ENCODE data around the gene RHPN2.

Gene RHPN2

GRCh38 chr19:33098055-33098534 is 33.4 kb upstream of the RHPN2 start:
- Histone ChIP-seq H3K27ac (replicated peaks) (no peak overlapping the region), H3K4me3 (replicated peaks; ENCODE audit: insufficient read depth, low read length) (no peak overlapping the region), H3K27me3 (ENCODE audit: insufficient read depth, poor library complexity, severe bottlenecking) (no peaks in the 10 kb centered on the region)
- TF ChIP-seq CTCF (IDR thresholded peaks at IDR 0.05; ENCODE audit: insufficient read depth, low read length) (no peak), GABPA (IDR thresholded peaks at IDR 0.05; ENCODE audit: low read depth) (no peak), REST (IDR thresholded peaks at IDR 0.05; ENCODE audit: insufficient replicate concordance, low read depth) (no peak), POLR2AphosphoS5 (IDR thresholded peaks at IDR 0.05; ENCODE audit: low read depth) (no peak), SPI1 (IDR thresholded peaks at IDR 0.05; ENCODE audit: borderline replicate concordance, low read depth) (no peak)
- no peak for DNase-seq (ENCODE audit: low read depth in 1 of 2, low spot score in 1 of 2)

- Histone ChIP-seq H3K4me3 (replicated peaks; ENCODE audit: insufficient read depth, low read length) (no peak overlapping the region), H3K27me3 (ENCODE audit: insufficient read depth, poor library complexity, severe bottlenecking) (no peaks in the 10 kb centered on the region), H3K27ac (replicated peaks) (no peak overlapping the region)
- no peak for DNase-seq (ENCODE audit: low read depth in 1 of 2, low spot score in 1 of 2)
- no peak for TF ChIP-seq REST (IDR thresholded peaks at IDR 0.05; ENCODE audit: insufficient replicate concordance, low read depth)
- no peak for TF ChIP-seq SPI1 (IDR thresholded peaks at IDR 0.05; ENCODE audit: borderline replicate concordance, low read depth)
- no peak for TF ChIP-seq POLR2AphosphoS5 (IDR thresholded peaks at IDR 0.05; ENCODE audit: low read depth)
- TF ChIP-seq GABPA (IDR thresholded peaks at IDR 0.05; ENCODE audit: low read depth), result no peak
- TF ChIP-seq CTCF (IDR thresholded peaks at IDR 0.05; ENCODE audit: insufficient read depth, low read length), result no peak
These were observed 31.3 kb upstream of the RHPN2 start for GRCh38 chr19:33096005-33096404.

- Histone ChIP-seq H3K4me3 (replicated peaks; ENCODE audit: insufficient read depth, low read length) (no peak overlapping the region), H3K27ac (replicated peaks) (no peak overlapping the region), H3K27me3 (ENCODE audit: insufficient read depth, poor library complexity, severe bottlenecking) (no peaks in the 10 kb centered on the region)
- no peak for DNase-seq (ENCODE audit: low read depth in 1 of 2, low spot score in 1 of 2)
- TF ChIP-seq REST (IDR thresholded peaks at IDR 0.05; ENCODE audit: insufficient replicate concordance, low read depth) (no peak), CTCF (IDR thresholded peaks at IDR 0.05; ENCODE audit: insufficient read depth, low read length) (no peak), SPI1 (IDR thresholded peaks at IDR 0.05; ENCODE audit: borderline replicate concordance, low read depth) (no peak), GABPA (IDR thresholded peaks at IDR 0.05; ENCODE audit: low read depth) (no peak), POLR2AphosphoS5 (IDR thresholded peaks at IDR 0.05; ENCODE audit: low read depth) (no peak)
These were observed 29.9 kb upstream of the RHPN2 start for GRCh38 chr19:33094436-33095067.
